ENCODE results near the gene ARL9.
A peak's percentile ranks its signal among the peaks of the same experiment; 100 is the strongest.
"Not testable (repeated sequence)": the region's sequence is repeated elsewhere in the genome, so short reads cannot be mapped to it uniquely, and the experiment has no call there.

Gene ARL9

DNA sequence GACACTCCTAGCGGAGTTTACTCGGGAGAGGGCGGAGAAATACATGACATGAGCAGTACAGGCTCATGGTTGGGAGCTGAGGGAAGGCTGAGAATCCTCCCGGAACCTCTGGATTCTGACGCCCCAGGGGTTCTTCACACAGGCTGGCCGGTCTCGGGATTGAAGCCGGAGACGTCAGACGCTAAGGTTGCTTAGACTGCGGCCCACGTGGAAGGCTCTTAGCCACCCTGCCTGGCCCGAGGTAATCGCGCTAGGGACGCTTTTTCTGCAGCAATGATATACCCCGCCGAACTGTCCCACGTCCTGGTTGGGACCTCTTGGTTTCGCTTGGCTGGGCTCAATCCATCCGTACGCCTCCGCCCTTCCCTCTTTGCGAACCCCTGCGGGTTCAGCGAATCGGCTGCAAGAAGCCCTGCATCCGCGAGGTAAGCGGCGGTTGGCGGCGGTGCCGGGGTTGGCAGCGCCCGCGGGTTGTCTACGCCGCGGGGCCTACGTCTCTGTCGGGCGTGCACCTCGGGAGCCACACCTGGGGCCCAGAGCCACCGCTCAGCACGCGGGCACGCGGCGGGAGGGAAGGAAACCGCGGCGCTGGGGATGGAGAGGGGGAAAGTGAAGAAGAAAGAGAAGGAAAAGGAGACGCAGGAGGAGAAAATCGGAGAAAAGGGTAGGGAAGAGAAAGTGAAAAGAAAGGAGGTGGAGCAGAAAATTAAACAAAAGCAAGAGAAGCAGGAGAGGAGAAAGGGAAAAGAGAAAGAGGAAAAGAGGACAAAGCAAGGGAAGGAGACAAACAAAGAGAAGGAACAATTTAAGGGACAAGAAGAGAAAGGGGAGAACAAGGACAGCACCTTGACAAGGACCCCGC, at the start of gene ARL9:
Gene ARL9, plus strand, starts transcription at position 523 of the 862 bp plus-strand sequence. Its CDS starts 72 bp downstream, at position 595.
- peak; percentile 50 for DNase-seq (ENCODE audit: low read depth)

- DNase-seq (ENCODE audit: low read depth) = no peak
Observed at GRCh38 chr4:56460085-56460484, 45.5 kb upstream of the ARL9 start.

DNA sequence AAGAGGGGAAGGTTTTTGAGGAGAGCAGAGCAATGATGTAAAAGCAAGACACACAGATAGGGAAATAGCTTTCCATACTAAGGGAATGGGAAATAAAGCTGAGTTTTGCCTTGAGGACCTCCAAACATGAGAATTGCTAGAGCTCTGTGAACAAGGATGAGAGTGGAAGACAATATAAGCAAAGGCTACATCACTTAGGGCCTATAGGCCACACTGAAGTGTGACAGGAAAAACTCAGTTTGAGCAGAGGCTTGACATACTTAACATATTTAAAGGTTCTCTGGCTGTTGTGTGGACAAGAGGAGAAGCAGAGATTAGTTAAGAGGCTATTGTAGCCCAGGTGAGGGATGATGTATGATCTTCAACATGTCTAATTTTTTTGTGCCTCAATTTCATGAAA, 43.4 kb upstream of the ARL9 start:
- no peak for DNase-seq (ENCODE audit: low read depth)

GRCh38 chr4:56463711-56464110, 41.9 kb upstream of the ARL9 start:
- no peak for DNase-seq (ENCODE audit: low read depth)

DNA sequence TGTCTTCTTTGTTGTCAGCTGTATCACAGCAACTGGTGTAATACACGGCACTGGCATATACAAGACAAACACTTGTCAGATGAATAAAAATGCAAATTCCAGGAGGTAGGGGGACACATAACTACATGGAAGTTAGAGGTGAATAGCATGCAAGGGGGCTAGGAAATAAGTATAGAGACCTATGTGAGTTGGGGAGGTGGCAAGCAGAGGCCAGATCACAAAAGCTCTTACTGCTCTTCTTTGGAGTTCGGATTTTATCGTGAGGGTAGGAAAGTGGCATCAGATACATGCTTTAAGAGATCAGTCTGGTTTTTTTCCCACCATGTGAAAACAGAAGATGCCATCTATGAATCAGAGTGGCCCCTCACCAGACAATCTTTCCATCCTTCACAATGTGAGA, 41.0 kb upstream of the ARL9 start:
- no peak for DNase-seq (ENCODE audit: low read depth)

- no peak for DNase-seq (ENCODE audit: low read depth)
Observed at GRCh38 chr4:56465599-56466295, 39.8 kb upstream of the ARL9 start.

- not testable (repeated sequence) for DNase-seq (ENCODE audit: low read depth)
Observed at GRCh38 chr4:56466296-56466761, 39.3 kb upstream of the ARL9 start.

DNA sequence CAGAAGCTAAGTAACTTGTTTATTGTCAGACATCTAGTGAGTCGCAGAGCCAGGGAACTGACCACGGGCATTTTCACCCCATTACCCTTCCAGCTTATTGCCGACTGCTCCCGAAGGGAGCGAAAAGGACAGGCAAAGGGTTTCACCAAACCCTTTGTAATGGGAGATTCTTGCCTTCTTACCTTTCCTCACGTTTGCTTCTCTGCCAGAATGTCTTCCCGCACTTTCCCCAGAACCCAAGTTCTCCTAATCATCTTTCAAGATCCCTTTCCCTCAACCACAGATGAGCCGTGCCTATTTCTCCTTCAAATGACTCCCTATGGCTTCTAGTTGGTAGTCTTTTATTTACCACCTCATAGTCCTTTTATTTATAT, 38.7 kb upstream of the ARL9 start:
- no peak for DNase-seq (ENCODE audit: low read depth)

GRCh38 chr4:56467284-56468096, 38.1 kb upstream of the ARL9 start, which contains the start of gene SRP72:
TSS of gene SRP72 (plus strand) at chr4:56467617. CDS start at chr4:56467636, 19 bp downstream.
- DNase-seq (ENCODE audit: low read depth) = peak; percentile 85

- DNase-seq (ENCODE audit: low read depth) = peak; percentile 18
Observed at GRCh38 chr4:56468097-56468422, 37.5 kb upstream of the ARL9 start.

DNA sequence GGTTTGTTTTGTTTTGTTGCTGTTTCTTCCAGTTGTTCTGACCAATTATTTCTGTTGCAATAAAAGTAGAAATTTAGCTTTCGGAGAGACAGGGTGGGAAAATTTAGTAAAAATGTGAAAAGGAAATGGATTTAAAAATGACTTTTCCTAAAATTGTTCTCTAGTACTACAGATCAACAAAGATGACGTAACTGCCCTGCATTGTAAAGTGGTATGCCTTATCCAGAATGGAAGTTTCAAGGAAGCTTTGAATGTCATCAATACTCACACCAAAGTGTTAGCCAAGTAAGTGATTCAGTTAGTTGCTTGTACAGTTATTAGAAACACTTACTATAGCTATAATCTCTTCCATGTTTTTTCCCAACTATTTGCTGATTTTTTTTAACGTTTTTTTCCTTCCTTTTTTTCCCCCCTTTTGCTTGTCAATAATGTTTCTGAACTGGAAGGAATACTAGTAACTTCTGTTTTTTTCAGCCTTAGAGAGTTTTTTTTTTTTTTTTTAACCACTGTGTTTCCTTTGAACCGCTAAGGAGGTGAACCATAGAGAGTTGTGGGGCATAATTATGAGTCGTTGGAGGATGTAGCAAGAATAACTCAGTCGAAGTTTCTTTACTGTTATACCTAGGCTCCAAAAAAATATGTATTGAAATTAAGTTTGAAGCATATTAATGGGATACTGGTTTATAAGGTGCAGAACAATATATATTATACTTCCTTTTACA, 35.9 kb upstream of the ARL9 start:
- no peak for DNase-seq (ENCODE audit: low read depth)

GRCh38 chr4:56475917-56476316, 29.7 kb upstream of the ARL9 start:
- no peak for DNase-seq (ENCODE audit: low read depth)

DNA sequence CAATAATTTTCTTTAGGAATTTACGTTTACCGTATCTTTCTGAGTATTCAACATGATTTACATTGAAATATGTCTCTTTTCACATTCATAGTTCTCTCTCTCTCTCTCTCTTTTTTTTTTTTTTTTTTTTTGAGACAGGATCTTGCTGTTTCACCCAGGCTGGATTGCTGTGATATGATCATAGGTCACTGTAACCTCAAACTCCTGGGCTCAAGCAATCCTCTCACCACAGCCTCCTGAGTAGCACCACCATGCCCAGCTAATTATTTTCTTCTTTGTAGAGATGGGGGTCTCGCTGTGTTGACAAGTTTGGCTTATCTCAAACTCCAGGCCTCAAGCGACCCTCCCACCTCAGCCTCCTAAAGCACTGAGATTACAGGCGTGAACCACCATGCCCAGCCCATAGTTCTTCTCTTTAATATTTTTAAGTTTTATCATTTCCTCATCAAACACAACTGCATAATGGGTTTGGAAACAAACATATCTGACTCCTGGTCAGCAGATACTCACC, 28.3 kb upstream of the ARL9 start:
- DNase-seq (ENCODE audit: low read depth) = no peak

- DNase-seq (ENCODE audit: low read depth) = no peak
Observed at GRCh38 chr4:56480691-56481090, 24.9 kb upstream of the ARL9 start.

GRCh38 chr4:56496241-56496640, 9.3 kb upstream of the ARL9 start:
- no peak for DNase-seq (ENCODE audit: low read depth)

GRCh38 chr4:56511098-56511497, 5.5 kb downstream of the ARL9 start:
- DNase-seq (ENCODE audit: low read depth) = no peak

- no peak for DNase-seq (ENCODE audit: low read depth)
Observed at GRCh38 chr4:56512166-56512565, 6.6 kb downstream of the ARL9 start.

DNA sequence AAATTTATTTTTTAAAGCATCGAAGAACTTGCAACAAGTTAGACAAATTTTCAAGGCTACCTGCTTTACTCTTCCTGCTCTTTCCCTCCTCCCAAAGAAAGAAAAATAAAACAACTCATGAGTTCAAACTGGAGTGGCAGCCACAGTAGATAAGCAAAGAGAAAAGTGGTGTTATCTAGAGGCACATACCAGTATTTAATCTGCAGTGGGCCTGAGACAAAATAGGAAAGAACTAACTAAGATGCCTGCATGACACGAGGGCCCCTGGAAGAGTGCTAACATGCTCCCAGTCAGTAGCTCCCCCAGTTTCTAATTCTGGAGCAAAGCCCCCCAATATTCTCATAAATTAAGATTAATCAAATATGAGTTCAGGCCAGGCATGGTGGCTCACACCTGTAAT, 7.9 kb downstream of the ARL9 start:
- no peak for DNase-seq (ENCODE audit: low read depth)

DNA sequence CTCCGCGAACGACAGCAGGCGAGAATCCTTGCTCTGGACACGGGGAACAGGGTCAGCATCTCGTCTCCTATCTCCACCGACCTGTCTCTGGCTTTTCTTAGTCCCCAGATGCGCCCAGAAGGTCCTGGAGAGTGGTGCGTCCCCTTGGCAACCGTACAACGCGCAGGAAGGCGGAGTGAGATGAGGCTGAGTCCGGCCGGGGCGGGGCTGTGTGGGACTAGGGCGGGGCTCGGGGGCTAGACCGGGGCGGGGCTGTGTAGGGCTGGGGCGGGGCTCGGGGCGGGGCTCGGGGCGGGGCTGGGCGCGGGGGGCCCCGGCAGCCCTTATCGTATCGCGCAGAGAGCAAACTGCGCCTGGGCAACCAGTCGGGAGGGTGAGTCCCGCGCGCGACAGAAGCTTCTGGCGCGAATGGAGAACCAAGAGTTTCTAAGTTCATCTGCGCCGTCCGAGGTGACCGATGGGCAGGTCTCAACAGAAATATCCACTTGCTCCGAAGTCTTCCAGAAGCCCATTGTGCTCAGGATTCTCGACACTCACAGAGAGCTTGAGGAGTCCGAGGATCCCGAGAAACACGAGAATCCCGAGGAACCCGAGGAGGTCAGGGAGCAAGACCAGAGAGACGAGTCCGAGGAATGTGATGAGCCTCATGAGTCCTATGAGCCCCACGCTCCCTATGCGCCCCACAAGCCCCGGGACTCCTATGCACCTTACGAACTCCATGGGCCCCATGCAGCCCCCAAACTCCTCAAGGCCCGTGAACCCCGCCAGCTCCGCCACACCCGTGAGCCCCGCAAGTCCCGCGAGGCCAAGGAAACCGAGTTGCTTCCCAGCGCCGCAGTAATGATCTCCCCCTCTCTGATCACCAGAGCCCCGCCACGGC, 24.9 kb downstream of the ARL9 start:
- DNase-seq (ENCODE audit: low read depth) = peak; percentile 72

DNA sequence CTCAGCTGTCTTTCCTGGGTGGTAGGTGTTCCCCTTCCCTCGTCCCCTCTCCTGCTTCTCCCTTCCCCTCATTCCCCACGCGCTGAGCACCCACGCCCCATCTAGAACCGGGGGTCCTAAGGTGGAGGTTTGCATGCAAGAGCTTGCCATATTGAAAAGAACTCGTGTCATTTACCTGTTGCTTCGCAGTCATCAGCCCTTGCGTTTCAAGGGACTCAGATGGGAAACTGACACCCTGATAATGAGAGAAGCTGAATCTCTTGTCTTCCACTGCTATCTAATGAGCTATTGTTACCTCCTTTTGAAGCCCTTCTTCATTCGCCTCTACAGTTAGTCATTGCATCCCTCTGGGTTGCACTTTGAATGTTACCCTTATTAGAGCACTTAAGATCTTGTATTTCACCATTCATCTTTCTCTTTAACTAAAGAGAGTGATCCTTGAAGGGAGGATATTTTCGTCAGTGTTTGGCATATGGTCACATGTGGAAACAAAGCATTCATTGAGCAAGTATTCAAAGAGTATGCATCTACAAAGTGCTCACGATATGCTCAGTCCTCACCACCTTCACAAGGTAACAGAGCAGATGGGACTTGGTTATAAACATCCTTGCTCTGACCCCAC, 25.7 kb downstream of the ARL9 start:
- DNase-seq (ENCODE audit: low read depth) = no peak
